Kidney (tissue), 14 donors: ENCODE measurements around the gene CAMTA1. TPM values are rescaled to one million over a fixed set of nuclear protein-coding genes. Genes with fewer than 3 reads are reported as not detected.

ENCODE experiments used
- DNase-seq, 5 donors: peaks; one replicate each; pipeline ENCODE4 v3.0.0-alpha.2; 2013 to 2020
- FAIRE-seq: peaks from 2 replicates; lab custom pipeline; 2012; peaks lifted over from hg19 to GRCh38; lab: Jason Lieb, UNC
- H3K27ac ChIP-seq, 2 donors: one replicate each; pipeline ENCODE4 v1.7.0; 2013; ENCODE audit warnings: low read depth in 2 of 2, low read length in 2 of 2, inconsistent platforms in 1 of 2
- H3K27me3 ChIP-seq: one replicate; pipeline ENCODE4 v1.7.1; 2013; ENCODE audit warnings: low read length, inconsistent platforms; ENCODE audit not compliant: control insufficient read depth, insufficient read depth
- H3K36me3 ChIP-seq, 3 donors: one replicate each; pipeline versions ENCODE4 v1.7.0 to v1.7.1; 2013; ENCODE audit warnings: low read length in 3 of 3, control low read depth in 1 of 3, inconsistent platforms in 1 of 3; ENCODE audit not compliant: insufficient read depth in 3 of 3, control insufficient read depth in 2 of 3
- H3K4me1 ChIP-seq, 3 donors: one replicate each; pipeline versions ENCODE4 v1.7.0 to v1.7.1; 2013; ENCODE audit warnings: low read length in 3 of 3, inconsistent platforms in 1 of 3, low read depth in 1 of 3; ENCODE audit not compliant: control insufficient read depth in 2 of 3, insufficient read depth in 2 of 3
- H3K4me3 ChIP-seq, 3 donors: one replicate each; pipeline versions ENCODE4 v1.7.0 to v1.8.1; 2013; ENCODE audit warnings: low read length in 3 of 3, control low read depth in 1 of 3, inconsistent platforms in 1 of 3
- H3K9ac ChIP-seq, 3 donors: one replicate each; pipeline versions ENCODE4 v1.7.0 to v1.7.1; 2013; ENCODE audit warnings: low read length in 3 of 3, control low read depth in 1 of 3, inconsistent platforms in 1 of 3
- H3K9me3 ChIP-seq, 3 donors: one replicate each; pipeline versions ENCODE4 v1.7.0 to v1.7.1; 2013; ENCODE audit warnings: low read length in 3 of 3, control low read depth in 1 of 3, inconsistent platforms in 1 of 3; ENCODE audit not compliant: control insufficient read depth in 2 of 3, insufficient read depth in 1 of 3
- intact Hi-C: fragments of 100-400 bp; cut with DNase I; formaldehyde crosslinking; loops from one replicate; pipeline ENCODE4 v1.11.1; 2022
- polyA plus RNA-seq: library from polyadenylated mRNA; stranded (reverse); fragments of 350-450 nt; fragmentation: Illumina TruSeq; extraction: RNeasy Lipid Tissue Mini Kit (QIAGEN cat#74804); gene quantifications from one replicate; pipeline ENCODE4 v1.2.3, GENCODE V29; 2014; ENCODE audit warnings: low read depth, low replicate concordance; ENCODE audit not compliant: insufficient read depth
- total RNA-seq: library from RNA; stranded (reverse); fragmentation: NEBNext Ultra II Directional; extraction: Animal tissue kit (Norgen Biotek cat#: 25700); gene quantifications from one replicate; pipeline ENCODE4 v1.2.1, GENCODE V29; 2021
- TF ChIP-seq, protein P1 (sequence below): IDR thresholded peaks from 3 replicates; pipeline ENCODE4 v1.5.1; 2012; ENCODE audit warnings: mild to moderate bottlenecking, moderate library complexity, borderline replicate concordance; ENCODE audit not compliant: insufficient read depth; ENCODE audit errors: extremely low read depth
- donor health status: control.
- donor health status: control.
- donor health status: control.
- donor health status: control.
- donor health status: control.
- donor health status: DM: yes; HTN: yes; CAD: no.
- donor health status: Normal renal cell carcinoma (clear cell type).

Gene CAMTA1
- total and polyA plus RNA-seq, 2 donors from 2014 or later, result 79.0 to 170 TPM

DNA sequence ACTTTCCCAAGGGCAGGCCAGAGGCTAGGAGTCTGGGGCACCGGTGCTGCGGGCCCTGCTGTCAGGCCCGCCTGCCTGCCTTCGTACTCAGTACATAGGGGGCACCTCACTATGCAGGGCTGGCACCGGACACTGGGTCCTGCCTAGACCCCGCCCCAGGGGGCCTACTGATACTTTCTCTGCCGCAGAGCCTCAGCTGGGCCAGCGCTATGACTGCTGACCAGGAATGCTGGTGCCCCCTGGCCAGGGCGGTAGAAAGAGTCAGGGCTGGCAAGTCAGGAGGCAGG lies 857.1 kb downstream of the CAMTA1 start:
- TF ChIP-seq, protein P1, sequence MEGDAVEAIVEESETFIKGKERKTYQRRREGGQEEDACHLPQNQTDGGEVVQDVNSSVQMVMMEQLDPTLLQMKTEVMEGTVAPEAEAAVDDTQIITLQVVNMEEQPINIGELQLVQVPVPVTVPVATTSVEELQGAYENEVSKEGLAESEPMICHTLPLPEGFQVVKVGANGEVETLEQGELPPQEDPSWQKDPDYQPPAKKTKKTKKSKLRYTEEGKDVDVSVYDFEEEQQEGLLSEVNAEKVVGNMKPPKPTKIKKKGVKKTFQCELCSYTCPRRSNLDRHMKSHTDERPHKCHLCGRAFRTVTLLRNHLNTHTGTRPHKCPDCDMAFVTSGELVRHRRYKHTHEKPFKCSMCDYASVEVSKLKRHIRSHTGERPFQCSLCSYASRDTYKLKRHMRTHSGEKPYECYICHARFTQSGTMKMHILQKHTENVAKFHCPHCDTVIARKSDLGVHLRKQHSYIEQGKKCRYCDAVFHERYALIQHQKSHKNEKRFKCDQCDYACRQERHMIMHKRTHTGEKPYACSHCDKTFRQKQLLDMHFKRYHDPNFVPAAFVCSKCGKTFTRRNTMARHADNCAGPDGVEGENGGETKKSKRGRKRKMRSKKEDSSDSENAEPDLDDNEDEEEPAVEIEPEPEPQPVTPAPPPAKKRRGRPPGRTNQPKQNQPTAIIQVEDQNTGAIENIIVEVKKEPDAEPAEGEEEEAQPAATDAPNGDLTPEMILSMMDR, result no peak
- no peaks in the 10 kb centered on the region for H3K36me3 ChIP-seq
- no peaks in the 10 kb centered on the region for H3K27me3 ChIP-seq
- peak in 1 of 5 donors; percentile 66 for DNase-seq
- no peak overlapping the region for H3K9ac ChIP-seq
- H3K4me3 ChIP-seq, result no peak overlapping the region
- peaks cover 0 to 6% (median 0%) of the 10 kb centered on the region in 3 donors for H3K9me3 ChIP-seq
- H3K27ac ChIP-seq, result peak overlapping the region in 1 of 2 donors; percentile 11
- H3K4me1 ChIP-seq, result peaks cover 0 to 31% (median 9%) of the 10 kb centered on the region in 3 donors
- no peak for FAIRE-seq
- intact Hi-C loops, result no loop called here

DNA sequence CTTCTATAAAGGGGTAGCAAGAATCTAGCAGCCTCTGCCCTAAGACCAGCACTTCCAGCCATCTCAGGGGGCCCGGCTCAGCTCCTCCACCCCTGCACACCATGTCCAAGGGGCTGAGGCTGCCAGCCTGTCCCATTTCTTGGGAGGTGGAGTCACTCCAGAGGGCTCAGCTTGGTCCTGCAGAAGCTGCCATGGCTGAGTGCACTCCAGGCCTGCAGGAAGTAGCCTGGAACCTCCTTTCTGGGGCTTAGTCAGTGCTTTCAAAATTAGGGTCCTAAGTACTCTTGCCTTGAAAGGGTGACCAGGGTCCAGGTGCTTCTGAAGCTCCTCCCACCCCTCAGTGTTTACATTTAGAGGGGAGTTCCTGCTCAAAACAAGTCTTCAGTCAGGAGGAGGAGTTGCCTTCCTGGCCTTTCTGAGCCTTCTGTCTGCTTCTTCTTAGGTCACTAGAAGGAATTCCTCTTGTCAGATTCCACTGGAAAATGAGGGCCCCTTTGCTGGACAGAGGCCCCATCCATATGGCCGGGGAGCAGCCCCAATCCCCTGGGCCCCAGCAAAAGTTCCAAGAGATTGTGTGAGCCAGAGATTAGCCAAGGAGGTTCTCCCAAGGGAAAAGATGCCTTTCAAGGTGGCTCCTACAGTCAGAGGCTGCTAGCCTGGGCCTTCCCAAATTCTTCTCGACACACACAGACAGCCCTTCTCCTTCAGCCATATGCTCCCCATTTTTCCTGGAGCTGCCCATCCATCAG lies 857.7 kb downstream of the CAMTA1 start:
- Histone ChIP-seq H3K27me3 (no peaks in the 10 kb centered on the region), H3K4me1 (peaks cover 0 to 31% (median 9%) of the 10 kb centered on the region in 3 donors), H3K36me3 (no peaks in the 10 kb centered on the region), H3K9ac (no peak overlapping the region), H3K27ac (peak overlapping the region in 1 of 2 donors; percentile 67), H3K4me3 (no peak overlapping the region), H3K9me3 (peaks cover 0 to 6% (median 0%) of the 10 kb centered on the region in 3 donors)
- intact Hi-C loops, result no loop called here
- peak; percentile 66 to 84 (median 77) for DNase-seq
- FAIRE-seq, result no peak
- TF ChIP-seq, protein P1, result no peak

DNA sequence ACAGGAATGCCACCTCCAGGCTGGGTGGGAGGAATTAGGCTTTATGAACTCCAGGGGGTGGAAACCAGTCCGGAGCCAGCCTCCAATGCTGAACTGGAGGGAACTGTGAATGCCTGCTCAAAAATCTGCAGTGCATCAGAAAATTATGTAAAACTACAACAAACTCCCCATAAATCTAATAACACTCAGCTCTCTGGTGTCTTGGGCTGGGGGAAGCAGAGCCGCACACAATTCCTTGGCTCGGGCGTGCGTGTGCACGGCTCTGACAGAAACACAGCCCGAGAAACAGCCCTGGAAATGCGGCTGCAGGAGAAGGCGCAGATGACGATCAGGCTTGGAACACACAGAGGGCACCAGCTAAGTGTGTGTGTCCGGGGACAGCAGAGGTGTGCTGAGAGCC lies 858.3 kb downstream of the CAMTA1 start:
- intact Hi-C loops, result no loop called here
- TF ChIP-seq, protein P1, result no peak
- Histone ChIP-seq H3K4me3 (no peak overlapping the region), H3K27me3 (no peaks in the 10 kb centered on the region), H3K9me3 (peaks cover 0 to 6% (median 0%) of the 10 kb centered on the region in 3 donors), H3K27ac (peak overlapping the region in 1 of 2 donors; percentile 67), H3K36me3 (no peaks in the 10 kb centered on the region), H3K4me1 (peaks cover 0 to 31% (median 9%) of the 10 kb centered on the region in 3 donors), H3K9ac (no peak overlapping the region)
- FAIRE-seq (no peak), DNase-seq (no peak)
